Esophagus squamous epithelium (tissue), 4 donors: Measurements from ENCODE around the gene ASB8.

Experiments
- POLR2A ChIP-seq, 4 donors: fragments of 450-650 bp; IDR thresholded peaks; one replicate each; pipeline ENCODE4 v1.6.1; 2017; ENCODE audit warnings: antibody characterized with exemption in 4 of 4, mild to moderate bottlenecking in 4 of 4, moderate library complexity in 3 of 4
- TF ChIP-seq, protein P1 (sequence below), 6 experiments: fragments of 450-650 bp in 4 of 6; fragments of 200-600 bp in 2 of 6; sonication (generic) in 2 of 6; IDR thresholded peaks; one replicate each; pipeline ENCODE4 v1.5.1; 2016 to 2019; ENCODE audit warnings: antibody characterized with exemption in 6 of 6, mild to moderate bottlenecking in 4 of 6, moderate library complexity in 4 of 6

DNA sequence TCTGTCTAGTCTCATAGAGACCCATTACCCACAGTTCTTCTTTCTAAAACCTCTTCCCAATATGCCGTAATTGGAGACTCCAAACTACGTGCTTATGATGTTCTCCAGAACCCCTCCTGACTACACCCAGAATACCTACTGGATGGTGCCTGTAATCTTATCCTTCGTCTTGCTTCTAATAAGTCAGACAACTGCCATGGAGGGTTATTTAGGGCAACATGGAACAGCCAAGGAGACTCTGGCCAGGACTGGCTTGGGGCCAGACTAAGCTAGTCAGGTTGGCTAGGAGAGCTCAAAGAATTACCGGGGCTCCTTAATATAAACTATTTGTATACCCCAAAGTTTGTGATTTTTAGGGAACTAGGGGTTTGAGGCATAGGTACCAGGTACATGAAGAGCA lies 31.3 kb downstream of the ASB8 start:
- TF ChIP-seq, protein P1, sequence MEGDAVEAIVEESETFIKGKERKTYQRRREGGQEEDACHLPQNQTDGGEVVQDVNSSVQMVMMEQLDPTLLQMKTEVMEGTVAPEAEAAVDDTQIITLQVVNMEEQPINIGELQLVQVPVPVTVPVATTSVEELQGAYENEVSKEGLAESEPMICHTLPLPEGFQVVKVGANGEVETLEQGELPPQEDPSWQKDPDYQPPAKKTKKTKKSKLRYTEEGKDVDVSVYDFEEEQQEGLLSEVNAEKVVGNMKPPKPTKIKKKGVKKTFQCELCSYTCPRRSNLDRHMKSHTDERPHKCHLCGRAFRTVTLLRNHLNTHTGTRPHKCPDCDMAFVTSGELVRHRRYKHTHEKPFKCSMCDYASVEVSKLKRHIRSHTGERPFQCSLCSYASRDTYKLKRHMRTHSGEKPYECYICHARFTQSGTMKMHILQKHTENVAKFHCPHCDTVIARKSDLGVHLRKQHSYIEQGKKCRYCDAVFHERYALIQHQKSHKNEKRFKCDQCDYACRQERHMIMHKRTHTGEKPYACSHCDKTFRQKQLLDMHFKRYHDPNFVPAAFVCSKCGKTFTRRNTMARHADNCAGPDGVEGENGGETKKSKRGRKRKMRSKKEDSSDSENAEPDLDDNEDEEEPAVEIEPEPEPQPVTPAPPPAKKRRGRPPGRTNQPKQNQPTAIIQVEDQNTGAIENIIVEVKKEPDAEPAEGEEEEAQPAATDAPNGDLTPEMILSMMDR (IDR thresholded peaks at IDR 0.05): no peak
- TF ChIP-seq POLR2A (IDR thresholded peaks at IDR 0.05): no peak
